SK-N-SH (cell line): ENCODE data around the gene UTF1. TPM values are rescaled to one million over a fixed set of nuclear protein-coding genes. Genes with fewer than 3 reads are reported as not detected.

Experiments used
- CTCF ChIA-PET: fragments of 300-600, 350-600 bp; formaldehyde crosslinking; extraction: SDS; loops from one replicate; lab custom pipeline; 2021; lab: Yijun Ruan, JAX
- POLR2A ChIA-PET: fragments of 350-600 bp; sonication (Branson Sonifier 250); formaldehyde crosslinking; extraction: SDS; loops from one replicate; lab custom pipeline; 2020; ENCODE audit warnings: antibody characterized with exemption, inconsistent platforms; lab: Yijun Ruan, JAX
- DNase-seq: peaks from one replicate; pipeline ENCODE4 v3.0.0; 2012
- H2AFZ ChIP-seq: fragments of 200-600 bp; sonication (generic); 2 replicates; pipeline ENCODE4 v1.8.1; 2016; ENCODE audit warnings: antibody characterized with exemption, mild to moderate bottlenecking, low read depth
- H3F3A ChIP-seq: fragments of 200-600 bp; sonication (generic); replicated peaks from 2 replicates; pipeline ENCODE3; 2016; ENCODE audit warnings: antibody characterized with exemption, mild to moderate bottlenecking; ENCODE audit not compliant: insufficient read depth
- H3K27ac ChIP-seq, 2 experiments: fragments of 200-500 bp in 1 of 2; fragments of 200-600 bp in 1 of 2; sonication (Bioruptor generic) in 1 of 2; sonication (generic), shearing (Covaris generic) in 1 of 2; 2 replicates each; pipeline versions ENCODE4 v1.5.1 to v1.6.1; 2014 to 2016; ENCODE audit warnings: low read depth in 2 of 2, inconsistent platforms in 1 of 2, low read length in 1 of 2, mild to moderate bottlenecking in 1 of 2, mixed read lengths in 1 of 2
- H3K27me3 ChIP-seq: fragments of 200-600 bp; sonication (generic), shearing (Covaris generic); 2 replicates; pipeline ENCODE4 v1.6.1; 2016; ENCODE audit warnings: mixed run types; ENCODE audit not compliant: insufficient read depth
- H3K36me3 ChIP-seq, 2 experiments: fragments of 200-500 bp in 1 of 2; fragments of 200-600 bp in 1 of 2; sonication (Bioruptor generic) in 1 of 2; sonication (generic) in 1 of 2; replicated peaks in 1 of 2; 2 replicates each; pipeline versions ENCODE3 to v1.5.1; 2014 to 2016; ENCODE audit warnings: low read length in 1 of 2, mild to moderate bottlenecking in 1 of 2; ENCODE audit not compliant: insufficient read depth in 2 of 2, control insufficient read depth in 1 of 2
- H3K4me1 ChIP-seq, 2 experiments: fragments of 200-500 bp in 1 of 2; fragments of 200-600 bp in 1 of 2; sonication (Bioruptor generic) in 1 of 2; sonication (generic), shearing (Covaris generic) in 1 of 2; 2 replicates each; pipeline versions ENCODE4 v1.5.1 to v1.6.1; 2014 to 2016; ENCODE audit warnings: low read depth in 1 of 2, low read length in 1 of 2, mixed run types in 1 of 2; ENCODE audit not compliant: insufficient read depth in 2 of 2, control insufficient read depth in 1 of 2
- H3K4me2 ChIP-seq: fragments of 200-600 bp; sonication (generic), shearing (Covaris generic); 2 replicates; pipeline ENCODE4 v1.6.1; 2017; ENCODE audit warnings: mixed run types
- H3K4me3 ChIP-seq, 2 experiments: fragments of 200-500 bp in 1 of 2; fragments of 200-600 bp in 1 of 2; sonication (Bioruptor generic) in 1 of 2; sonication (generic), shearing (Covaris generic) in 1 of 2; 2 replicates each; pipeline versions ENCODE4 v1.5.1 to v1.8.1; 2014 to 2016; ENCODE audit warnings: low read depth in 2 of 2, inconsistent platforms in 1 of 2, low read length in 1 of 2, mild to moderate bottlenecking in 1 of 2, mixed read lengths in 1 of 2, moderate library complexity in 1 of 2
- H3K79me2 ChIP-seq: fragments of 200-600 bp; sonication (generic); 2 replicates; pipeline ENCODE4 v1.8.1; 2017; ENCODE audit warnings: mild to moderate bottlenecking; ENCODE audit not compliant: insufficient read depth
- H3K9ac ChIP-seq: fragments of 200-600 bp; sonication (generic); 2 replicates; pipeline ENCODE4 v1.6.1; 2017; ENCODE audit warnings: mixed run types
- H3K9me2 ChIP-seq: fragments of 200-600 bp; sonication (generic); 2 replicates; pipeline ENCODE4 v1.6.1; 2017; ENCODE audit warnings: mixed run types
- H3K9me3 ChIP-seq: fragments of 200-600 bp; sonication (generic); 2 replicates; pipeline ENCODE4 v1.6.1; 2017; ENCODE audit warnings: mixed run types, mild to moderate bottlenecking, moderate library complexity
- H4K20me1 ChIP-seq: fragments of 200-600 bp; sonication (generic); 2 replicates; pipeline ENCODE4 v1.6.1; 2017; ENCODE audit warnings: mild to moderate bottlenecking, mixed run types; ENCODE audit not compliant: insufficient read depth
- EP300 ChIP-seq, 2 experiments: IDR thresholded peaks; 2 replicates each; pipeline versions ENCODE4 v1.4.0 to v1.6.1; 2012; ENCODE audit warnings: borderline replicate concordance in 1 of 2, low read depth in 1 of 2, low read length in 1 of 2
- GABPA ChIP-seq: IDR thresholded peaks from 2 replicates; pipeline ENCODE4 v1.4.0; 2012; ENCODE audit warnings: low read depth, mild to moderate bottlenecking
- MEF2A ChIP-seq: IDR thresholded peaks from 2 replicates; pipeline ENCODE4 v1.4.0; 2012; ENCODE audit warnings: low read depth, borderline replicate concordance
- POLR2AphosphoS5 ChIP-seq: IDR thresholded peaks from 2 replicates; pipeline ENCODE4 v1.6.1; 2012; ENCODE audit warnings: low read depth, low read length
- RFX5 ChIP-seq: IDR thresholded peaks from 2 replicates; pipeline ENCODE4 v1.6.1; 2012; ENCODE audit warnings: mild to moderate bottlenecking, improper control_type of control experiment, low read length
- RXRA ChIP-seq: IDR thresholded peaks from 2 replicates; pipeline ENCODE4 v1.4.0; 2012; ENCODE audit warnings: low read depth, mild to moderate bottlenecking, borderline replicate concordance
- TCF12 ChIP-seq: IDR thresholded peaks from 2 replicates; pipeline ENCODE4 v1.4.0; 2012
- YY1 ChIP-seq: IDR thresholded peaks from 2 replicates; pipeline ENCODE4 v1.4.0; 2012; ENCODE audit warnings: low read depth, mild to moderate bottlenecking
- WGBS: methylation state at CpG from one replicate; pipeline ENCODE4 v1.1.6; 2017; ENCODE audit warnings: low lambda C conversion rate; 5-methylcytosine and 5-hydroxymethylcytosine counted together
- polyA plus RNA-seq, 3 experiments: library from polyadenylated mRNA; depleted of rRNA; stranded (reverse); fragments of >200 nt; gene quantifications; 2 replicates each; pipeline ENCODE4 v1.2.3, GENCODE V29; 2012
- TF ChIP-seq, protein P1 (sequence below): IDR thresholded peaks from 2 replicates; pipeline ENCODE4 v1.4.0; 2012; ENCODE audit warnings: low read depth, borderline replicate concordance
- TF ChIP-seq, protein P2 (sequence below): fragments of 150-350 bp; IDR thresholded peaks from 2 replicates; pipeline ENCODE4 v1.6.1; 2017; ENCODE audit warnings: antibody characterized with exemption, low read length, low read depth, borderline replicate concordance
- TF ChIP-seq, protein P3 (sequence below): IDR thresholded peaks from 2 replicates; pipeline ENCODE4 v1.6.1; 2012; ENCODE audit warnings: mild to moderate bottlenecking, low read depth, low read length, moderate library complexity

UTF1 gene
- polyA plus RNA-seq, 1 of the 3 experiments (the other 2 are of a cell fraction) = not detected

DNA sequence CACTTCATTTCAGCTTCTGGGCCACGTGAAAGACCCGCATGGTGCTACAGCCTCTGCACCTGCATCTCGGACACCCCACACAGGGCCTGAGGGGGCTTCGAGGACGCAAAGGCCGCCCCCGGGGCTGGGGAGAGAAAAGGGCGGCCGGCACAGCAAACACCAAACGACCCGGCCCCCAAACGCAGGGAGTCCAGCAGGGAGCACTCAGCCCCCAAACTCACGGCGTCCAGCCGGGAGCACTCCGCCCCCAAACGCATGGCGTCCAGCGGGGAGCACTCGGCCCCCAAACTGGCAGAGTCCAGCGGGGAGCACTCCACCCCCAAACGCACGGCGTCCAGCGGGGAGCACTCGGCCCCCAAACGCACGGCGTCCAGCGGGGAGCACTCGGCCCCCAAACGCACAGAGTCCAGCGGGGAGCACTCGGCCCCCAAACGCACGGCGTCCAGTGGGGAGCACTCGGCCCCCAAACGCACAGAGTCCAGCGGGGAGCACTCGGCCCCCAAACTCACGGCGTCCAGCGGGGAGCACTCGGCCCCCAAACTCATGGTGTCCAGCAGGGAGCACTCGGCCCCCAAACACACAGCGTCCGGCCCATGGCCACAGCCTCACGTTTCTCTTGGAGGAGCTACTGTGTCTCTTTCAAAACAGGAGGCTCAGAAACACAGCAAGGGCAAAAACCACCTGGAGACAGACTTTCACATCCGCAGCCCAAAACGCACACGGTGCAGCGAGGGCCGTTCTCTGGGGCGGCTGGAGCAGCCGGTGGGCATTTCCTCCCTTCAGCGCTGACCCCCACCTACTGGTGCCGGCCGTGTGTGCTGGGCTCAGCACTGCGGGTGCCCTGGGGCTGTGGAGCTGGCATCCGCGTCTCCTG, 27.0 kb upstream of the UTF1 start:
- Histone ChIP-seq H3K4me1 (no peaks in the 10 kb centered on the region), H2AFZ (no peak overlapping the region), H3K9me2 (no peaks in the 10 kb centered on the region), H3K27ac (no peak overlapping the region), H3K4me3 (no peak overlapping the region), H3K4me2 (no peak overlapping the region), H3K9ac (no peak overlapping the region), H3K9me3 (no peaks in the 10 kb centered on the region), H3K36me3 (no peaks in the 10 kb centered on the region), H3K27me3 (0 out of 2 replicates have a peak, but pooled peaks cover 5% of the 10 kb centered on the region), H3F3A (no peaks in the 10 kb centered on the region), H4K20me1 (no peaks in the 10 kb centered on the region), H3K79me2 (no peaks in the 10 kb centered on the region)
- CTCF ChIA-PET = interaction anchor here (0.7 kb wide), 1 partner anchor 60 kb away, joined by 3 read pairs; no protein-coding TSS in a partner anchor
- POLR2A ChIA-PET = no interaction called here
- no peak for TF ChIP-seq GABPA
- no peak for TF ChIP-seq EP300 (IDR thresholded peaks at IDR 0.05; ENCODE audit: borderline replicate concordance in 1 of 2, low read depth in 1 of 2, low read length in 1 of 2)
- TF ChIP-seq, protein P1, sequence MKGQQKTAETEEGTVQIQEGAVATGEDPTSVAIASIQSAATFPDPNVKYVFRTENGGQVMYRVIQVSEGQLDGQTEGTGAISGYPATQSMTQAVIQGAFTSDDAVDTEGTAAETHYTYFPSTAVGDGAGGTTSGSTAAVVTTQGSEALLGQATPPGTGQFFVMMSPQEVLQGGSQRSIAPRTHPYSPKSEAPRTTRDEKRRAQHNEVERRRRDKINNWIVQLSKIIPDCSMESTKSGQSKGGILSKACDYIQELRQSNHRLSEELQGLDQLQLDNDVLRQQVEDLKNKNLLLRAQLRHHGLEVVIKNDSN = no peak
- TF ChIP-seq YY1 = no peak
- TF ChIP-seq, protein P2, sequence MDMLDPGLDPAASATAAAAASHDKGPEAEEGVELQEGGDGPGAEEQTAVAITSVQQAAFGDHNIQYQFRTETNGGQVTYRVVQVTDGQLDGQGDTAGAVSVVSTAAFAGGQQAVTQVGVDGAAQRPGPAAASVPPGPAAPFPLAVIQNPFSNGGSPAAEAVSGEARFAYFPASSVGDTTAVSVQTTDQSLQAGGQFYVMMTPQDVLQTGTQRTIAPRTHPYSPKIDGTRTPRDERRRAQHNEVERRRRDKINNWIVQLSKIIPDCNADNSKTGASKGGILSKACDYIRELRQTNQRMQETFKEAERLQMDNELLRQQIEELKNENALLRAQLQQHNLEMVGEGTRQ = no peak
- no peak for TF ChIP-seq MEF2A
- TF ChIP-seq RXRA = no peak
- TF ChIP-seq, protein P3, sequence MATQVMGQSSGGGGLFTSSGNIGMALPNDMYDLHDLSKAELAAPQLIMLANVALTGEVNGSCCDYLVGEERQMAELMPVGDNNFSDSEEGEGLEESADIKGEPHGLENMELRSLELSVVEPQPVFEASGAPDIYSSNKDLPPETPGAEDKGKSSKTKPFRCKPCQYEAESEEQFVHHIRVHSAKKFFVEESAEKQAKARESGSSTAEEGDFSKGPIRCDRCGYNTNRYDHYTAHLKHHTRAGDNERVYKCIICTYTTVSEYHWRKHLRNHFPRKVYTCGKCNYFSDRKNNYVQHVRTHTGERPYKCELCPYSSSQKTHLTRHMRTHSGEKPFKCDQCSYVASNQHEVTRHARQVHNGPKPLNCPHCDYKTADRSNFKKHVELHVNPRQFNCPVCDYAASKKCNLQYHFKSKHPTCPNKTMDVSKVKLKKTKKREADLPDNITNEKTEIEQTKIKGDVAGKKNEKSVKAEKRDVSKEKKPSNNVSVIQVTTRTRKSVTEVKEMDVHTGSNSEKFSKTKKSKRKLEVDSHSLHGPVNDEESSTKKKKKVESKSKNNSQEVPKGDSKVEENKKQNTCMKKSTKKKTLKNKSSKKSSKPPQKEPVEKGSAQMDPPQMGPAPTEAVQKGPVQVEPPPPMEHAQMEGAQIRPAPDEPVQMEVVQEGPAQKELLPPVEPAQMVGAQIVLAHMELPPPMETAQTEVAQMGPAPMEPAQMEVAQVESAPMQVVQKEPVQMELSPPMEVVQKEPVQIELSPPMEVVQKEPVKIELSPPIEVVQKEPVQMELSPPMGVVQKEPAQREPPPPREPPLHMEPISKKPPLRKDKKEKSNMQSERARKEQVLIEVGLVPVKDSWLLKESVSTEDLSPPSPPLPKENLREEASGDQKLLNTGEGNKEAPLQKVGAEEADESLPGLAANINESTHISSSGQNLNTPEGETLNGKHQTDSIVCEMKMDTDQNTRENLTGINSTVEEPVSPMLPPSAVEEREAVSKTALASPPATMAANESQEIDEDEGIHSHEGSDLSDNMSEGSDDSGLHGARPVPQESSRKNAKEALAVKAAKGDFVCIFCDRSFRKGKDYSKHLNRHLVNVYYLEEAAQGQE = no peak
- TF ChIP-seq TCF12 = no peak
- TF ChIP-seq RFX5 = no peak
- TF ChIP-seq POLR2AphosphoS5 = no peak
- peak; percentile 65 for DNase-seq
- 25% methylated on average over 17 of the region's 62 CpGs for WGBS
